ENCODE data around the gene EIF1B.

EIF1B gene

DNA sequence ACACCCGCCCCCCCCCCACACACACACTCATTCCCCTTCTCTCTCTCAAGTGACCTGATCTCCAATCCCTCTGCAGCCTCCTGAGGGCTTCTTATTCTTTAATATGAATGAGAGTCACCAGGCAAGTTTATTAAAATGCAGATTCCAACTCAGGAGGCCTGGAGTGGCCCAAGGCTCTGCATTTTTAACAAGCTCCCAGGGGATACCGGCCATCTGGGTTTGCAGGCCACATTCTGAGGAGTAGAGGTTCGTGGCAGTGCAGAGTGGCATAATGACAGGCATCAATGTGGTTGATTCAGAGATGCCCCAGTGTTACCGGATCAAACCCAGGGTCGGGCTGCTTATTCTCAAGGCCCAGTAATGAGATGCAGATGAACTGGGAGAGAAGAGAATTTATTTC lies 18.9 kb downstream of the EIF1B start:
- H3K4me3 ChIP-seq (ENCODE audit: extremely low read depth, insufficient read depth, low read length, poor library complexity, severe bottlenecking) = no peak overlapping the region
- H3K36me3 ChIP-seq (ENCODE audit: control insufficient read depth, insufficient read depth, low read length) = no peaks in the 10 kb centered on the region
- 49 to 62% methylated on average over 3 to 4 of the region's 5 CpGs for WGBS, 2 experiments (ENCODE audit: insufficient coverage in 2 of 2)
- no peaks in the 10 kb centered on the region for H3K9me3 ChIP-seq (ENCODE audit: control insufficient read depth, low read length)
- no peaks in the 10 kb centered on the region for H3K4me1 ChIP-seq (ENCODE audit: control insufficient read depth, insufficient read depth, low read length, poor library complexity, severe bottlenecking)
- H3K27ac ChIP-seq (ENCODE audit: low read depth, low read length, severe bottlenecking) = peak overlapping the region; percentile 51

DNA sequence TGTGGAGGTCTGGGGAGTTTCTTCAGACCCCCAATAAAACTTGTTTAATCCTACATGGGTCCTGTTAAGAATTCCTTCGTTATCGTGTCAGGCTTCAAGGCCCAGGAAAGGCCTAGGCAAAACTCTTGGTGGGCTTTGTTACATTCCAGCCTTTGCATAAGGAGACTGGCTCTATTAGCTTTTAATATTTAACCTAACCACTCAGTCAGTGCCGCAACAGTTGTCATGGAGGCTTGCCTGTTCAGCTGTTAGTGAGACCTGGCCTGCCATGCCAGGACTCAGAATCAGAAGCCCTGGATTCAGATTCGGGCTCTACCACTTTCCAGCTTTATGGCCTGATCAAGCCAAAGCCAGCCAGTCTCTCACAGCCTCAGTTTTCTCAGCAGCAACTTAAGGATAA lies 19.6 kb downstream of the EIF1B start:
- no peaks in the 10 kb centered on the region for H3K9me3 ChIP-seq (ENCODE audit: control insufficient read depth, low read length)
- peak overlapping the region; percentile 37 for H3K27ac ChIP-seq (ENCODE audit: low read depth, low read length, severe bottlenecking)
- H3K4me3 ChIP-seq (ENCODE audit: extremely low read depth, insufficient read depth, low read length, poor library complexity, severe bottlenecking) = no peak overlapping the region
- H3K4me1 ChIP-seq (ENCODE audit: control insufficient read depth, insufficient read depth, low read length, poor library complexity, severe bottlenecking) = no peaks in the 10 kb centered on the region
- no peaks in the 10 kb centered on the region for H3K36me3 ChIP-seq (ENCODE audit: control insufficient read depth, insufficient read depth, low read length)
- WGBS, 2 experiments (ENCODE audit: insufficient coverage in 2 of 2) = 92 to 95% methylated on average over 2 to 4 of the region's 4 CpGs

DNA sequence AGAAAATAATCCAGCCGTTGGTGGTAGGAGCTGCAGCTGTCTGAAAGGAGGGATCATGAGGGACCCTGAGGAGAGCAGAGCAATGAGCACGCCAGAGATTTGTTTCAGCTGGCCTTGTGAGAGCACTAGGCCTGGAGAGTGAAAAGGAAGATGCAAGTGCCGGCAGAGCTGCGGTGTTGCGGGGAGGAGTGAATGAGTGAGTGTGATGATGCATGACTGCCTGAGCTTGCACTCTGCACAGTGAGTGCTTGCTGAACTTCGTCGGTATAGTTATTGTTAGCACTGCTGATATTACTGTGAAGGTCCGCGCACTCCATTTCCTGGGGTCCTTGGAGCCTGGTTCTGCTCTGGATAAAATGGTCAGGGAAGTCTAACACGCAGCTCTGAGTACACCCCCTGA lies 23.2 kb downstream of the EIF1B start:
- no peaks in the 10 kb centered on the region for H3K4me1 ChIP-seq (ENCODE audit: control insufficient read depth, insufficient read depth, low read length, poor library complexity, severe bottlenecking)
- 92 to 96% methylated on average over 8 to 9 of the region's 10 CpGs for WGBS, 2 experiments (ENCODE audit: insufficient coverage in 2 of 2)

DNA sequence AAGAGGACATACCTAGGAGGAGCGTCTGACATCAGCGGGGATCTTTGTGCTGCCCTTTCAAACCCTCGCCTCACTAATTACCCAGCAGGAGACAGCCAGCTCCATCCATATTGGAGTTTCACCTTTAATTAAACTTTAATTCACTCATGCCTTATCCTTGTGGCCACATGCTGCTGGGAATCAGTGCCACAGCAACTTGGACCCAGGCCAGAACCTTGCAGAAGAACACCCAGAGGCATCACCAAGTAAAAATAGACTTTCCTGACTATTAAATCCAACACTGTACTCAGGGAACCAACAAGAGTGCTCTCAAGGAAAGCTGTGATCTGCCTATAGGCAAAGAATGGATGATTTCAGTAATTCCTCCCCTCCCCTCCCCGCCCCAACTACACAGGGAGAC lies 23.9 kb downstream of the EIF1B start:
- Histone ChIP-seq H3K36me3 (ENCODE audit: control insufficient read depth, insufficient read depth, low read length) (no peaks in the 10 kb centered on the region), H3K4me1 (ENCODE audit: control insufficient read depth, insufficient read depth, low read length, poor library complexity, severe bottlenecking) (no peaks in the 10 kb centered on the region), H3K9me3 (ENCODE audit: control insufficient read depth, low read length) (no peaks in the 10 kb centered on the region), H3K27ac (ENCODE audit: low read depth, low read length, severe bottlenecking) (no peak overlapping the region), H3K4me3 (ENCODE audit: extremely low read depth, insufficient read depth, low read length, poor library complexity, severe bottlenecking) (no peak overlapping the region)
- WGBS, 2 experiments (ENCODE audit: insufficient coverage in 2 of 2) = 96 to 98% methylated on average over 3 to 4 of the region's 4 CpGs

More for the DNA sequence above, 23.2 kb downstream of the EIF1B start:
- Histone ChIP-seq H3K27ac (ENCODE audit: low read depth, low read length, severe bottlenecking) (no peak overlapping the region), H3K4me3 (ENCODE audit: extremely low read depth, insufficient read depth, low read length, poor library complexity, severe bottlenecking) (no peak overlapping the region), H3K36me3 (ENCODE audit: control insufficient read depth, insufficient read depth, low read length) (no peaks in the 10 kb centered on the region), H3K9me3 (ENCODE audit: control insufficient read depth, low read length) (no peaks in the 10 kb centered on the region)

DNA sequence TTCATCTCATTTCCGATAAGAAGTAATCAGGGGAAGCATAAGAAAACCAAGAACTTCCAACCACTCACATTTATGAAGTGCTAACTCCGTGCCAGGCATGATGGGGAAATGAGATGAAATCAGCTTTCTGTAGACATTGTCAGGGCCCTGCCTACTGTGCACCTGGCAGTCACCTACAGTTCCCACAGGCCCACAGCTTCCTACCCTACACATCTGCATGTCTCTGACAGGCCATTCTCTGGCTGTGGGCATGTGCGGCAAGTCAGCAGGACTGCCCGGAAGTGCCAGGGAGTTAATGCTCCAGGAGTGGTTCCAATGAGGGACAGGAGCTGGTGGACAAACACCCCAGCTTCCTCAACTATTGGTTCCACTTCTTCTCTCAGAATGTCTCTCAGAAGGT lies 24.3 kb downstream of the EIF1B start:
- Histone ChIP-seq H3K9me3 (ENCODE audit: control insufficient read depth, low read length) (no peaks in the 10 kb centered on the region), H3K27ac (ENCODE audit: low read depth, low read length, severe bottlenecking) (no peak overlapping the region), H3K4me1 (ENCODE audit: control insufficient read depth, insufficient read depth, low read length, poor library complexity, severe bottlenecking) (no peaks in the 10 kb centered on the region), H3K4me3 (ENCODE audit: extremely low read depth, insufficient read depth, low read length, poor library complexity, severe bottlenecking) (no peak overlapping the region), H3K36me3 (ENCODE audit: control insufficient read depth, insufficient read depth, low read length) (no peaks in the 10 kb centered on the region)
- 80 to 100% methylated on average over 1 to 2 of the region's 4 CpGs for WGBS, 2 experiments (ENCODE audit: insufficient coverage in 2 of 2)

DNA sequence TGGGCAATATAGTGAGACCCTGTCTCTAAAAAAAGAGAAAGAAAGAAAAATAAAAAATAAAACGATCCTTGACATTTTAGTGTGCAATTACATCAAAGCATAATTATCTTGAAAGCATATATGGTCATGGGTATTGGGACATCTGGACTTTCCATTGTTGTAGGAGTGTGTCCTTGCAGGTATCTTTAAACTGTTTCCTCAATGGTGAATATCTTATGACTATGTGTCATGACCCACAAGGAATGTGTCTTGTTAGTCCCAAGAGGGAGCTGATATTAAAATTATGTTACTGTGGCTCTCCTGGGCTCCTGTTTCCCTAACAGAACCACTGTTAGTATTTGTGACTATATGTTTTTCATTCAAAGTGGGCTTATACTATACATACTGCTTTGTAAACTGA lies 26.6 kb downstream of the EIF1B start:
- Histone ChIP-seq H3K36me3 (ENCODE audit: control insufficient read depth, insufficient read depth, low read length) (no peaks in the 10 kb centered on the region), H3K4me1 (ENCODE audit: control insufficient read depth, insufficient read depth, low read length, poor library complexity, severe bottlenecking) (no peaks in the 10 kb centered on the region), H3K4me3 (ENCODE audit: extremely low read depth, insufficient read depth, low read length, poor library complexity, severe bottlenecking) (no peak overlapping the region), H3K27ac (ENCODE audit: low read depth, low read length, severe bottlenecking) (no peak overlapping the region), H3K9me3 (ENCODE audit: control insufficient read depth, low read length) (no peaks in the 10 kb centered on the region)
- no CpG with 5 or more reads among the region's 1 CpG for WGBS, 2 experiments (ENCODE audit: insufficient coverage in 2 of 2)

DNA sequence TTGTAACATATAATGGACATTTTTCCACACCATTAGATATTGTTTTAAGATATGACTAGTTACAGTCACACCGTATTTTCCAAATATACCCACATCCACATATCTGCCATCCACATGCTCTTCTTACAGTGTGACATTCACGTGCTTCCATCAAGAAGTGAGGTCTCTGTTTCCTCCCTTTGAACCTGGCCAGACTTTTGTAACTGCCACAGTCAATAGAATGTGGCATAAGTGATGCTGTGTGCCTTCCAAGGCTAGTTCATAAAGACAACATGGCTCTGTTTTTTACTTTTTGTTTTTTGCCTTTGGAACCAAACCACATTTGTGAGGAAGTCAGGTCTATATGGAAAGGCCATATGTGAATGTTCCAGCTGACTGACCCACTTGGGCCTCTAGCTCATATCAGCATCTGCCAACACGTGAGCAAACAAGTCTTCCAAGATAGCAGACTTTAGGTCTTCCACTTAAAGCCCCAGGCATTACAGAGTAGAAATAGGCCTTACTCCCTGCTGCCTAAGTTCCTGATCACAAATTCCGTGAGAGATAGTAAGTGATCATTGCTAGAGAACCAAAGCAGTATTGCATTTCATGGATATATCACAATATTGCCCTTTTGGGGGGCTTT lies 27.1 kb downstream of the EIF1B start:
- 71 to 80% methylated on average over 1 to 2 of the region's 4 CpGs for WGBS, 2 experiments (ENCODE audit: insufficient coverage in 2 of 2)
- Histone ChIP-seq H3K36me3 (ENCODE audit: control insufficient read depth, insufficient read depth, low read length) (no peaks in the 10 kb centered on the region), H3K27ac (ENCODE audit: low read depth, low read length, severe bottlenecking) (no peak overlapping the region), H3K4me1 (ENCODE audit: control insufficient read depth, insufficient read depth, low read length, poor library complexity, severe bottlenecking) (no peaks in the 10 kb centered on the region), H3K9me3 (ENCODE audit: control insufficient read depth, low read length) (no peaks in the 10 kb centered on the region), H3K4me3 (ENCODE audit: extremely low read depth, insufficient read depth, low read length, poor library complexity, severe bottlenecking) (no peak overlapping the region)

DNA sequence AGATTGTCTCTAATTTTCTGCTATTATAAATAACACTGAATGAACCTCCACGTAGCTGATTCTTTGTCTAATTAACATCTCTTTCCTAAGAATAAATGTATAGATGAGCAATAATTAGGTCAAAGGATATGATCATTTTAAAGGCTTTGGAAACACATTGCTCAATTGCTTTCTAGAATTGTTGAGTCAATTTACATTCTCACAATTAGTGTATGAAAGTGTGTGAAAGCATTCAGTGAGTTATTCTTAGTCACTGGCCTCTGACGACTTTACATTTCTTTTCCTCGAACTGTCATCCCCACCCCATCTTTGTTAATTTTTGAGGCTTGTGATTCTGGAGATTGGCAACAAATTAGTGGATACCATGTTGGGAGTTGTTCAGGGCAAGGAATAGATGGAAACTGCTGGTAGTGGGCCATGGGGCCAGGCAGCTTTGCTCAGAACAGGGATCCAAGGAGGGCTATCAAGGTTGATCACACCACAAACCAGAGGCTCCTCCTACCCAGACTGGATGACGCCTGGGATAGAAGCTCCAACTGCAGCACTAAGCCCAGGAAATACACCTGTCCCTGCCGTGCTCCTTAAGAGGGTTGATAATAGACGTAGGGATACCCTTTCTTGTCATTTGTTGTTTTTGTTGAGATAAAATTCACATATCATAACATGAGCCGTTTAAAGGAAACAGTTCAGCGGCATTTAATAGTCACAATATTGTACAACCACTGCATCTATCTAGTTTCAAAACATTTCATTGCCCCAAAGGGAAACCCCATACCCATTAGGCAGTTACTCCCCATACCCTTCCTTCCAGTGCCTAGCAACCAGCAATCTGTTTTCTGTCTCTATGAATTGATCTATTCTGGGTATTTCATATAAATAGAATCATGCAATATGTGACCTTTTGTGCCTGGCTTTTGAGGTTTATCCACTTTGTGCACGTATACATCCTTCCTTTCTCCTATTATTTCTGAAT lies 27.9 kb downstream of the EIF1B start:
- Histone ChIP-seq H3K9me3 (ENCODE audit: control insufficient read depth, low read length) (no peaks in the 10 kb centered on the region), H3K36me3 (ENCODE audit: control insufficient read depth, insufficient read depth, low read length) (no peaks in the 10 kb centered on the region), H3K4me1 (ENCODE audit: control insufficient read depth, insufficient read depth, low read length, poor library complexity, severe bottlenecking) (no peaks in the 10 kb centered on the region), H3K27ac (ENCODE audit: low read depth, low read length, severe bottlenecking) (no peak overlapping the region), H3K4me3 (ENCODE audit: extremely low read depth, insufficient read depth, low read length, poor library complexity, severe bottlenecking) (no peak overlapping the region)
- 100% methylated on average over 3 of the region's 9 CpGs; no CpG with 5 or more reads in 1 of the 2 experiments for WGBS, 2 experiments (ENCODE audit: insufficient coverage in 2 of 2)

DNA sequence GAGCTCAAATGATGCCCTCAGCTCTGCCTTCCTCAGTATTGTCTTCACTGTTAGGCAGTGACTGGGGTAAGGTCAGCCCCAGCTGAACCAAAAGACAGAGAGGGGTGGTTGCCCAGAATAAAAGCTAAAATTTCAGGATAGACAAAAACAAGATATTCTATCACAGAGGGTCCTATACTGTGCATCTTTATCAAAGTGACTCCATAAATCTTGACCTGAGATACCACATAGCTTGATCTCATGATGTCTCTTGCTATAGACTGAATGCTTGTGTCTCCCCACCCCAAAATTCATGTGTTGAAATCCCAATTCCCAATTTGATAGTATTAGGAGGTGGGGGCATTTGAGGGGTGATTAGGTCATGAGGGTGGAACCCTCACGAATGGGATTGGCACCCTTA lies 30.4 kb downstream of the EIF1B start:
- no CpG with 5 or more reads among the region's 1 CpG for WGBS, 2 experiments (ENCODE audit: insufficient coverage in 2 of 2)
- no peak overlapping the region for H3K27ac ChIP-seq (ENCODE audit: low read depth, low read length, severe bottlenecking)
- H3K4me3 ChIP-seq (ENCODE audit: extremely low read depth, insufficient read depth, low read length, poor library complexity, severe bottlenecking) = no peak overlapping the region
- no peaks in the 10 kb centered on the region for H3K36me3 ChIP-seq (ENCODE audit: control insufficient read depth, insufficient read depth, low read length)
- H3K9me3 ChIP-seq (ENCODE audit: control insufficient read depth, low read length) = no peaks in the 10 kb centered on the region
- H3K4me1 ChIP-seq (ENCODE audit: control insufficient read depth, insufficient read depth, low read length, poor library complexity, severe bottlenecking) = no peaks in the 10 kb centered on the region

DNA sequence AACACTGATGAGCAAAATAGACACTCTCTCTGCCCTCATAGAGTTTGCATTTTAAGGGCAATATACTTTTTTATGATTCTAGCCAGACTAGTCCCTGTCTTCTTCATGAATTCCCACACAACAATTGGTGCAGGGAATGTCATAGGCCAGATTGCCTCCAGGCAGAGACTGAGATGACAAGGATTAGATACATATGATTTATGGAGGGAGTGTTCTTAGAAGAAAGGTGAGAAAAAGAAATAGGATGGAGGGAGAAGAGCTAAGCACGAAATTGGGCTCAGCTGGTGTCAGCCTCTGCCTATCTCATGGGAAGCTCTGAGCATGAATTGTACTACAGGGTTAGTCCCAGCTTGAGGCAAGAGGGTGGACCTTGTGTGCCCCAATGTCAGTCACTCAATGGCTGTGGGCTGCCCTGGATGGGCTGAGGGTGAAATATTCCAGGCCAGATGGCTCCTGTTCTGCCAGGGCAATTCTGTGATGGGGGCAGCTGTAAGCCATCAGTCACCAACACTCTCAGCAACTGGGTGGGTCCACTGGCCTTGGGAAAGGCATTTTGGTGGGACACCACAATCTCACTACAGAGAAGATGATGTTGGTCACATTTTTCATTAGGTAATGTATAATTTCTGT lies 31.1 kb downstream of the EIF1B start:
- Histone ChIP-seq H3K9me3 (ENCODE audit: control insufficient read depth, low read length) (no peaks in the 10 kb centered on the region), H3K27ac (ENCODE audit: low read depth, low read length, severe bottlenecking) (no peak overlapping the region), H3K4me3 (ENCODE audit: extremely low read depth, insufficient read depth, low read length, poor library complexity, severe bottlenecking) (no peak overlapping the region), H3K36me3 (ENCODE audit: control insufficient read depth, insufficient read depth, low read length) (no peaks in the 10 kb centered on the region), H3K4me1 (ENCODE audit: control insufficient read depth, insufficient read depth, low read length, poor library complexity, severe bottlenecking) (no peaks in the 10 kb centered on the region)
- WGBS, 2 experiments (ENCODE audit: insufficient coverage in 2 of 2) = 71 to 84% methylated on average over 1 of the region's 1 CpG
